Fibroblast of the conjunctiva (primary cell): ENCODE data around the gene MFNG.
"Not testable (repeated sequence)": the region's sequence is repeated elsewhere in the genome, so short reads cannot be mapped to it uniquely, and the experiment has no call there.

Source experiments
- DNase-seq: peaks from one replicate; pipeline ENCODE4 v3.0.0-alpha.2; 2010; ENCODE audit warnings: low read depth

The MFNG gene

DNA sequence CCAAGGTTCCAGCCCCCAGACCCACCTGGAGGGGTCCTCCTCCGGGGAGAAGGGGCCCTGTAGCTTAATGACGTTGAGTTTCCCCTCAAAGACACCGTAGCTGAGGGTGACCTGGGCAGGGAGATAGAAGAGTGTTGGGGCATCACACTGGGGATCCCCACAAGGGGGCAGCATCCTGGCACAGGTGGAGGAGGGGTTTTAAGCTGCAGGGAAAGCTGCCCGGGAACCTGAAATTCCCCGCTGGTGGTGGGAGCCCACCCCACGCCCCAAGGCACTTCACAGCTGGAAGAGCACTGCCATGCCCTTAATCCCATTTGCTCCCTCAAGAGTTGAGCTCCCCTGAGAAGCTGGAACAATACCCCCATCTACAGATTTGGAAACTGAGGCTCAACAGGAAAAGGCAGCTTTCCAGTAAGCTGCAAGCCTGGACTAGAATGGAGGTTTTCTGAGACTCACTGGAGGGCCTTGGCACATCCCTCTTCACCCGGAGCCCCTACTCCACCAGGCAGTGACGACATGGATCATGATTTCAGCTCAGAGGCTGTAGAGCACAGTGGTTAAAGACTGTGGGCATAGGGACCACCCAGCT is 13.7 kb downstream of the MFNG start:
- no peak for DNase-seq

DNA sequence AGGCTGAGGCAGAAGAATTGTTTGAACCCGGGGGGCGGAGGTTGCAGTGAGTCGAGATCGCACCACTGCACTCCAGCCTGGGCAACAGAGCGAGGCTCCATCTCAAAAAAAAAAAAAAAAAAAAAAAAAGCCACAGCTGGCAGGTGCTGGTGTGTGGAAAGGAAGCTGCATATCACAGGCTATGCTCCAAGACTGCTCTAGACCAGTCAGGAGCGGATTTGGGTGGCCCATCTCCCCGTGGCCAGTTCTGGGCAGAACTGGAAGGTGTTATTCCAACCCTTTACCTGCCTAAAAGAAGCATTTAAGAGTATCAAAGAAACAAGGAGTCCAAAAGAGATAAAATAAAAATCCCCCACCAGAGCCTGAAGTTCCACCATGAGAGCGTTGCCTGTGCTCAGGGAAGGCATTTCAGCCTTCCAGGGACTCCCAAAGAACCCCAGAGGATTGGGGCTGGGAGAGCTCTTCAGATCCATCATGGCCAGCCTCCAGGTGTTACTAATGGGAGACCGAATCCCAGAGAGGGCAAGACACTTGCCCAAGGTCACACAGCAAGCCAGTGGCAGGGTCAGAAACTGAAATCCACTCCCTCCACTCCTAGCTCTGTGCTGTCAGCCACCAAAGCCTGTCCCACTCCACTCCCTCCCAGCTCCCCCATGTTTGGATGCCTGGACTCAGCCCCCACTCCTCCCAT is 14.3 kb downstream of the MFNG start:
- DNase-seq: no peak

DNA sequence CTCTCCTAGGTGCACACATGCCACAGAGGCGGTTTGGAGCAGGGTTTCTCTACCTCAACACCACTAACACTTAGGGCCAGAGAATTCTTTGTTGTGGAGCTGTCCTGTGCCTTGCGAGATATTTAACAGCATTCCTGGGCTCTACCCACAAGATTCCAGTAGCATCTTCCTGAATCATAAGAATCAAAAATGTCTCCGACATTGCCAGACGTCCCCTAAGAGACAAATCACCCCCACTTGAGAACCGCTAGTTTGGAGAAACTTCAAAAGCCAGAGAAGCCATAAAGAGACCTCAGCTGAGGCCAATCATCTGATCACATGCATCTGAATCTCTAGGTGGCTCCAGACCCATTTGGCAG is 16.1 kb downstream of the MFNG start:
- no peak for DNase-seq

DNA sequence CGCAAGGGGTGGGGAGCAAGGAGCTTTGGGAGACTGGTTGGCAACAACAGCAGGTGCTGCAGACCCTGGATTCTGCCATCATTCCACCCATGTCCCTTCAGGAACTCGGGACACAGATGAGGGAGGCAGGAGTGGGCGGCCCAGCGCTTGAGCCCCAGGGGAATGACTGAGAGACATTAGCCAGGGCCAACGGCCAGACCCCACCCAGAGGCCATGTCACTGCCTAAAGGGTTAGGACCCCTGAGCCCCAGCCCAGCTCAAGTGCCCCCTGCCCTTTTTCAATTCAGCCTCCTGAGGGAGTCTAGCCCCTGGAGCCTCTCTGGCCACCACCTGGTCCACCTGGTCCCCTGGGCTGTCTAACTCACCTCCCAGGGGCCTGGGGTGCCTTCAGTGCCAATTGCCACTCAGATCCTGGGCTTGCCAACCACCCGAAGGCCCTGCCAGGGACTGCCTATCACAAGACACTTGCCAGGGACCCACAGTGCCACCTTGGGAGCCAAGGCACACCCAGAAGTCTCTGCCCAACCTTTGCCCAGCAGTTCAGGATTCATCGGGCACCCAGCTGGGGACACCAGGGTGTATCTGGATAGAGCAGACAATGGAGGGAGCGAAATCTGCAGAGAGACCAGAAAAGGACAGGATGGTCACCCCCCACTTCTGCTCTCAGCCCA is 16.6 kb downstream of the MFNG start:
- no peak for DNase-seq

DNA sequence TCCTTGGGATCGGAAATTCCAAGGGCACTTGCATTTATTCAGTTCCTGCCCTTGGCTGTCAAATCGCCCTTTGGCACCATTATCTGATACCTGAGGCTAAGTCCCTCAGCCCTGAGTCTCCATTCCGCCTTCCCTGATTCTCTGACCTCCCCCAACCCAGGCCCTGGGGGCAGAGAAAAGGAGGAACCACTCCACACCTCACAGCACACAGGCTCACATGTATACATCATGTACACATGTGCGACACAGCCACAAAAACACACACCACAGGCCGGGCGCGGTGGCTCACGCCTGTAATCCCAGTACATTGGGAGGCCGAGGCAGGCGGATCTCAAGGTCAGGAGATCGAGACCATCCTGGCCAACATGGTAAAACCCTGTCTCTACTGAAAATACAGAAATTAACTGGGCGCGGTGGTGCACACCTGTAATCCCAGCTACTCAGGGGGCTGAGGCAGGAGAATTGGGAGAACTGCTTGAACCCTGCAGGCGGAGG is 17.9 kb downstream of the MFNG start:
- DNase-seq: not testable (repeated sequence)

DNA sequence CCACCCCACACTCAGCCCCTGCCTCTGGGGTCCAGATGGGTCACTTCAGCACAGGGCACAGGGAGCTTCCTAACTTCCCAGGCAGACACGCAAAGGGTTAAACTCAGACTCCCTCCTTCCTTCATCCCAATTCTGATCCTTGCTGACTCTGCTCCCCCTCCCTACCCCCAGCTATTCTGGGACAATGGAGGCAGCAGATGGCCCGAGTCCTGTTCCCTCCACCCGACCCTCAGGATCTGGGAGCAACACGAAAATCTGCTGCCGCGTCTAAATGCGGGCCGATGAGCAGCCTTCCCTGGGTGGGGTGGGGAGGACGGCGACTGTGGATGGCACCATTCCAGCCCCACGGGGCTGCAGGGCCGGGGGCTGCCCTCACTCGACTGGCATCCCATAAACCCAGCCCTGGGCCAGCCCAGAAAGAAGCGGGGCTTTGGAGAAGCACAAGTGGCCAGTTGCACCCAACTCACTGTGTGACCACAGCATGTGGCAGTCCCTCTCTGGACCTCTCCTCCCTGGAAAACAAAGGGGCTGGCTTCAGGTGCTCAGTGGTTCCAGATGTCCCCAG is 18.7 kb downstream of the MFNG start:
- no peak for DNase-seq

DNA sequence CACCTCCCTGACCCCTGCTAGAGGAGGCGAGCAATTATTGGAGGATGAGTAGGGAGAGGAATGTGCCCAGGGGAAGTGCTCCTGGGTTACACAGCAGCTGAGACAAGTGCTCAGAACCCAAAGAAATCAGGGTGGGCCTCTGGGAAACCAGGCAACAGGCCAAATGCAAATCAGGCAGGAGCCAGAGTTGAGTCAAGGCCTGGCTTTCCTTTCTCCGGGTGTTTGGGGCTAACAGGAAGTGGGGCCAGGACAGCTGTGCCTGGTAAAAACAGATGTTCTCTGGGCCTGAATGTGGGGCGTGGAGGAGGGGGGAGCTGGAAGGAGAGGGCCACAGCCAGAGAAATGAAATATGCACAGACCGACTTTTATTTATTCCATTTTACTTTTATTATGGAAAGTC is 22.0 kb downstream of the MFNG start:
- no peak for DNase-seq

DNA sequence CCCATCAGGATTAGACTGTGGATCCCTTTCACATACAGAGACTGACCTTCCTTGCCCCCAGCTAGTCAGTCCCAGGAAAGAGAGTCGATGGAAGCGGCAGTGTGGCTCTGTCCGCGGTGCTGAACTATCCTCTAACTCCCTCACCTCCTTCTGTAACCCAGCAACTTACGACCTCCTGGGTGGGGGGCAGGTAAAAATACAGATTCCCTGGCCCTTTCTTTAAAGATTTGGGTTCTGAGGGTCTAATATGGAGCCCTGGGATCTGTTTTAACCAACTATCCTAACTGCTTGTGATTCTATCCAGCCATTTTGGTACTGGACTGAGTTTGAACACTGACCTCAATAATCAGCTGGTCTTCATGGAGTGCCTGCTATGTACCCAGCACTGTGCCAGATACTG is 23.2 kb downstream of the MFNG start:
- no peak for DNase-seq

DNA sequence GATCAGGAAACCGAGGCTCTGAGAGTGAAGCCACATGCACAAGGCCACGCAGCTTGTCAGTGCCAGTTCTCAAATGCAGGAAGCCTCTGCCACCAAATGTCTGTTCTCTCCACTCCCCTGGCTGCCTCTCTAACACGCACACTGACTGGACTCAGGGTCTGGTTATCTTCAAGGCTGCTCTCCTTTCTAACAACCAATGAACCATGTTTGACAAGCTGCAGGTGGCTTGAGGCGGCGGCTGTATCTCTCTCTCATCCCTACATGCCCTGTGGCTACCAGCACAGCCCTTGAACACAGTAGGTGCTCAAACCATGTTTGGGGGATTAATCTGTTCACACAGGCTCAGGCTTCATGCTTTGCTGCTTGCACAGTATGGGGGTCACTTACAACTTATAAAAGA is 23.7 kb downstream of the MFNG start:
- no peak for DNase-seq

DNA sequence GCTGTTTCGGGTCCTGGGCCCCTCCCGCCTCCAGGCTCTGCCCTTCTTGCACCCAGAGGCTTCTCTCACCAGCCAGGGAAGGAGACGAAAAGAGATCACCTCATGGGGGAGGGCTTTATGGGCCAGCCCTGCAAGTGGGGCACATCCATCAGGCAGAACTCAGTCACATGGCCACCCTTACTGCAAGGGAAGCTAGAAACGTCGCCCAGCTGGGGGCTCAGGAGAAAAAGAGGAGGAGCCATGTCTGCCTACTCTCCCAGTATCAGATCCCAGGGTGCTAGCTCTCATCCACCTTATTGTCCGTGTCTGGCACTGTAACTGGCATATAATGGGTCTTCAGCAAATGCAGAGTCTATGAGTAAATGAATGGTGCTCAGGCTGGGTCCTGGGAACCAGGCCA is 24.2 kb downstream of the MFNG start:
- DNase-seq: no peak

DNA sequence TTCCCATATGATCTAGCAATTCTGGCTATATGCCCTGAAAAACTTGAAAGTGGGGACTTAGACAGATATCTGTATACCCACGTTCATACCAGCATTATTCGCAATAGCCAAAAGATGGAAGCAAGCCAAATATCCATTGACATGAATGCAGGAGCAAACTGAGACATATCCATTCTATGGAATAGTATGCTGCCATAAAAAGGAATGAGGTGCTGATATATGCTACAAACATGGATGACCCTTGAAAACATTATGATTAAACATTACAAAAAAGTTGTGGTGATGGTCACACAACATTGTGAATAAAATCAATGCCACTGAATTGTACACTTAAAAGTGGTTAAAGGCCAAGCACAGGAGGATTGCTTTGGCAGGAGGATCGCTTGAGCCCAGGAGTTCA is 25.5 kb downstream of the MFNG start:
- DNase-seq: no peak

DNA sequence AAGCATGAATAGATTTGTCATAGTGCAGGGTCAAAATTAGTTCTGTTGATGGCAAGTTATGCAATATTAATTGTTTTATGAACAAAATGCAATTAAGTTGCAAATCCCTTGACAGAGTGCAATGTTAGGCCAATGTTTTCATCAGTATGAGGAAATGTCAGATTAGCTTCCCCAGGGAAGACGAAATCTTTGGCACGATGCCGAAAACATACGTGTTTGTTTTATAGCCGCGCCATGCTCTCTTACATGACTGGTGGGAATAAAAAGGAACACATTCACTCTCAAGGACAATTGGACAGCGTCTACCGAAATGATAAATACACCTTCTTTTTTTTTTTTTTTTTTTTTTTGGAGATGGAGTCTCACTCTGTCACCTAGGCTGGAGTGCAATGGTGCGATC is 27.0 kb downstream of the MFNG start:
- no peak for DNase-seq

DNA sequence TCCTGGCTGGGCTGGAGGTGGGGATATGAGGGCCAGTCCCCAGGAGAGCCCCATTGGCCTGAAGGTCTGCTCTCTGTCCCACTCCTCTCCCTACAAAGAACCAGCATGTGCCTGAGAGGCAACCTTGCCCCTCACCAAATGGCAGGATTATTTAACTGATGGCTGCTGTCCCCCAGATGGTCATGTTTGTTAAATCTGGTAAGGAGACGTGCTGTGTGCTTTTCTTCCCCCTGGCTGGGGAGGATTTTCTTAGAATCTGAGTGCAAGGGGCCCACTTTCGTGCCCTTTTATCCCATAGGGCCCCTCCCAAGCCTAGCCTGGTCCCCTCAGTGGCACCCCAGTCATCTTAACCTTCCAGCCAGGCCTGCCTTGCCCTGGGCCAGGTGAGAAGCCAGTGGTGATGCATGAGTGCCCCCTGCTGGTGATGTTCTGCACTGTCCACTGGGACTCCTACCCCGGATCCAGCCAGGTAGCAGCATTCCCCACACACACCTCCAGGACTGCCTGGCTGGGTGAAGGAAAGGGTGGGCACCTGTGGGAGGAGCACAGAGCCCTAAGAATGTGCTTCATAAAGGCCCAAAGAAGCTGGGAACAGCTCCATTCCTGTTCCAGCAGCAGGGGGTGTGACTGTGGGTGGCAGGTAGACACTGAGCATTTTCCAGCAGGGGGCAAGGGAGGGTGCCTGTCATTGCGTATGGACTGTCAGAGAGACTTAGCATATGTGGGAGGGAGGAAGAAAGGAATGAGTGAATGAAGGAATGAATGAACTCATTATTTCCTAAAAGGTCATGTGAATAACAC is 28.9 kb downstream of the MFNG start:
- peak; percentile 23 for DNase-seq

DNA sequence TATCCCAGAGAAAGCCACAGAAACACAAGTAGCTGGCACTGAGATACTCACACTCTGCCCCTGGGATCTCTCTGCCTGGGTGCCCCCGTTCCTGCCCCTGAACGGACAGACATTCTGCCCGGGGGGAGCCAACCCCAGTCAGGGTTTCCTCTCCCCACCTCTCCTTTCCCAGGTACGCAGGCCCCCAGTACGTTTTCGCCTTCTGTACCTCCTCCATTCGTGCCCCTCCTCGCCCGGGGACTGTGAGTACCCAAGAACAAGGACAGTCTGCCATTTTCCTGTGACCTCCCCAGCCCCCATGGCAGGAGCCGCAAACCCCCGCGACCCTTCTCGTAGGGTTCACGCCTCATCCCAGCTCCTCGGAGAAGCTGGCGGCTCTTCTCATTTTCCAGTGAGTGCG is 29.8 kb downstream of the MFNG start:
- no peak for DNase-seq

DNA sequence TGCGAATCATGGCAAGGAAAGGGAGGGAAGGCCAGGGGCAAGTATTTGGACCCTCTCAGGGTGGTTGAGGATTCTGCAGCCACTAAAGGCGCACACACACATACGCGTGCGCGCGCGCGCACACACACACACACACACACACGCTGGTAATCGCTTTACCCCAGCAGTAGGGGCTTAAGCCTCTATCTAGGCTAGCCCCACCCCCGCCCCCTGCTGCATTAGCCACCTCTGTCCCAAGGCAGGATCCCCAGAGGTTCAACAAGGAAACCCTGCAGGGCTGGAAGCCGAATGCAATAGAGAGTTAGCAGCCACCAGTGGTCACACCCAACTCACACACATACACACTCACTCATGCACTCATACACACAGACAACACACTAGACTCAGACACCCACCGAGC is 30.3 kb downstream of the MFNG start:
- DNase-seq: no peak

DNA sequence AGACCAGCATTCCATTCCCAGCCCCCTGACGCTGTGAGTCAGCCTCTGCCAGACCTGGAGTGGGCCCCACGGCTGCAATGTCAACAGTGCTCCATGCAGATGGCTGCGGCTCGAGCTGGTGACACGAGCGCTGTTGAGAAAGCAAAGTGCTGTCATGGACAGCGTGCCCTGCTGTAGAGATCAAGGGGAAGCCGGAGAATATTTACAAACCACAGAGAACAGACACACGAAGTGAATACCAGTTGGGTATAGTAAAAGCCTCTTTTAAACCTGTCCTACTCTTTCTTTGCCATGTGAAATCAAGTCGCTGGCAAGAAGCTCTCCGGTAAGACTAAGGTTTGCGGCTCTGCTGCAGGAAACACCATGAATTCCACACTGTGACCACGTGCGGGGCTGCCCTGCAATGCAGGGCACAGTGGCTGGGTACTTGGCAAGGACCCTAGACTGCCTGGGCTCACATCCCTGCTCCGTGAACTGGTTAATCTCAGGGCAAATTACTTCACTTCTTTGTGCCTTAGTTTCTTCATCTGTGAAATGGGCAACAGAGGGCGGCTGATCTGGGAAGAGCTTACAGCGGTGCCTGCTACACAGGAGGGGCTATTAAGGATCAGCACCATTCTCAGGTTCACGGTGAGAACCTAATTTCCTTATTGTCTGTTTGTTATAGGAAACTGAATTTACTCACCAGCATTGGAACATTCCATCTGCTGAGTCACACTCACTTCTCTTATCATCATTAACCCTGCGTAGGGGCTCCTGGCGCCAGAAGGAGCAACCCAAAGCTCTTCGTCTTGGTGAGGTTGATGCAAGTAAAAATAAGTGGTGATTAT is 31.1 kb downstream of the MFNG start:
- DNase-seq: peak; percentile 29

DNA sequence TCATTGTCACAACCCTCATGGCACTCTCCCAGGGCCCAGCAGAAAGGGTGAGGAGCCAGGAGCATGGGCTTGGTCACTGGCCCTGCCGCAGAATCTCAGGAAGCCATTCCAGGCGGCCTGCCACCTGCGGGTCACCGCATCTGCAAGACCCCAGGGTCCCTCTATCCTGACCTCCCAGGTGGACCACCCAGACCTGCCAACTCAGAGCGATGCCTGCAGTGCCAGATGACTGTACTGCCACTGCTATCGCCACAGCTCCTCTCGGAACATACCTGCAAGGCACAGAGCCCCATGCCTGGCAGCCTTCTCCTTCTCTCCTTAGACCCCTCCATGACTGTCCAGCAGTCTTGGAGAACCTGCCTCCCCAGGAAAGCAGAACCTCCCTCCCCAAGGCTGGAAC is 32.5 kb downstream of the MFNG start:
- DNase-seq: no peak

DNA sequence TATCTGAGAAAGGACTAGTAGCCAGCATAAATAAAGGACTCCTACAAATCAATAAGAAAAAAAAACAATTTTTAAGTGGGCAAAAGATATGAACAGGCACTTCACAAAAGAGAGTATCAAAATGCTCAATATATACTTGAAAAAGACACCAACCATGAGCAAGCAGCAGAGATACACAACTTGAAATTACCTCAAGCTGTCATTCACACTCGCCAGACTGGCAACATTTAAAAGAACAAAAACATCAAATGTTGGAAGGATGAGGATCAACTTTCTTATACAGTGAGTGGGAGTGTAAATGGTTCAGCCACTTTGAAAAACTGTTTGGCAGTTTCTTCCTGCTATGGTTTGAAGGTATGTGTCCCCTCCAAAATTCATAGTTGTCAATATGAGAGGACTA is 35.0 kb downstream of the MFNG start:
- no peak for DNase-seq

DNA sequence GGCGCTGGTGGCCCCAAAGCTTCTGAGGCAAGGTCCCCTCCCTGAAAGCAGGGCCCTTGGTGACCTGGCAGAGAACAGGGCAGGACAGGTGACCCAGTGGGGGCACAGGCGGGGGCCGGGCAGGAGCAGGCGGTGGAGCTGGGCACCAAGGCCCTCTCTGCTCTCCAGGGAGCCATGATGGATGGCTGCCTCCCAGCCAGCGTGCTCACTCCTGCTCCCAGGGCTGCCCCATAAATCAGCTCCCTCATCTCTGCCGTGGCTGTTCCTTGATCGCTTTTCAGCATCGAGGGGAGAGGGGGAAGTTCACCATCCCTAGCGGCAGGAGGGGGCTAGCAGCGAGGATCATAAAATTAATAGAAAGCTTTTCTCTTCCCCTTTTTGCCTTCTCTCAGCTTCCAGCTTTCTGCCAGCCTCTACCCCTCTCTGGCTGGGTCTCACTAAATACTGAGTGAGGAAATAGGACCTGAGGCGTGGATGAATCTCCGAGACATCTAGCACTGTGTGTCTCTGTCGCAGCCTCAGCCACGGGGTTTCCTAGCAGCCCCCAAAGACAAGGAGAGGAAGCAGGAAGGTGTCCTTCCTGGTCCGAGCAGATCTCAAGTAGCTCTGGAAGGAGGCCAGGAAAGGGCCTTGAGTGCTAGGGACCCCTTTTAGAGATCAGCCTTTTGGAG is 36.7 kb downstream of the MFNG start:
- DNase-seq: no peak

DNA sequence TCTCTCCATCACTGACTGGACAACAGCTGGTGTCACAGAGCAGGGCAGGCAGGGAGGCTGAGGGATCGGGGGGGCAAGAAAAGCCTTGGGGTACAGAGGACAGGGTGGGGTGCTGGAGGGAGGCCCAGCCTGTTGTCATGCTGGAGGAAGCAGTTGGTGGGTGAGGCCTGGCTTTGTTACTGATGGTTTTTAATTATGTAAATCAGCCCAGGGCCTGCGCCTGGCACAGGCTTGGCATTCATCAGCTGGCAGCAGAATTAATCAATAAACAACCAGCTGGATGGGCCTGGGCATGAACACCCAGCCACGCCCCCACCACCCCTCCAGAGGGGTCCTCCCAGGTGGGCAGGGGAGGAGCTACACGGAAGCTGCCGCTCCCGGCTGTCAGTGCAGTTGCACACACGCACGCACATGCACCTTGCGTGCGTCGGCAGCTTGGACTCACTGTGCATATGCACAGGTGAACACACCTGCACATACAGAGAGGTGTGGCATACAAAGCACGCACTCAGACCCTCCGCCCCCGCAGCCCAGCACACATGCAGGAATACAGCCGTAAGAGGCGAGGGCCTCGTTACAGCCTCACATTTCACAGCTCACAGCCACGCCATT is 37.6 kb downstream of the MFNG start:
- no peak for DNase-seq

DNA sequence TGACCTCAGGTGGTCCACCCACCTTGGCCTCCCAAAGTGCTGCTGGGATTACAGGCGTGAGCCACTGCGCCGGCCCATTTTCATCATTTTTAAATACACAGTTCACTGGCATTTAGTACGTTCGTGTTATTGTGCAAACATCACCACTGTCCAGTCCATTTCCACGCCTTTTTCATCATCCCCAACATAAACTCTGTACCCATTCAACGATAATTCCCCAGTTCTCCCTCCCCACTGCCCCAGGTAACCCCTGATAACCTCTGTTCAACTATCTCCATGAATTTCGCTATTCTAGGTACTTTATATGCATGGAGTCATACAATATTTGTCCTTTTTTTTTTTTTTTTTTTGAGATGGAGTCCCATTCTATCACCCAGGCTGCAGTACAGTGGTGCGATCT is 40.7 kb downstream of the MFNG start:
- no peak for DNase-seq
